Trophoblast cell (in vitro differentiated cells and primary cell): ENCODE measurements around the gene HACE1.
"Not testable (repeated sequence)": the region's sequence is repeated elsewhere in the genome, so short reads cannot be mapped to it uniquely, and the experiment has no call there.

Experiments
- DNase-seq, 2 donors: peaks; one replicate each; pipeline ENCODE4 v3.0.0-alpha.2; 2016
- H2AFZ ChIP-seq: 2 replicates; pipeline ENCODE4 v1.6.1; 2013; ENCODE audit warnings: low read length, moderate library complexity, mild to moderate bottlenecking; ENCODE audit not compliant: insufficient read depth, poor library complexity
- H2AK5ac ChIP-seq: 2 replicates; pipeline ENCODE4 v1.6.1; 2013; ENCODE audit warnings: mild to moderate bottlenecking, low read length
- H2BK120ac ChIP-seq: 2 replicates; pipeline ENCODE4 v1.6.1; 2013; ENCODE audit warnings: low read length, mild to moderate bottlenecking, moderate library complexity; ENCODE audit not compliant: insufficient read depth, poor library complexity
- H2BK12ac ChIP-seq: 2 replicates; pipeline ENCODE4 v1.6.1; 2013; ENCODE audit warnings: mild to moderate bottlenecking, low read length, moderate library complexity
- H2BK5ac ChIP-seq: 2 replicates; pipeline ENCODE4 v1.6.1; 2013; ENCODE audit warnings: low read length, low read depth, moderate library complexity, mild to moderate bottlenecking; ENCODE audit not compliant: poor library complexity
- H3K14ac ChIP-seq: 2 replicates; pipeline ENCODE4 v1.6.1; 2013; ENCODE audit warnings: mild to moderate bottlenecking, low read length
- H3K18ac ChIP-seq: 2 replicates; pipeline ENCODE4 v1.6.1; 2013; ENCODE audit warnings: mild to moderate bottlenecking, low read length
- H3K23ac ChIP-seq: 2 replicates; pipeline ENCODE4 v1.6.1; 2013; ENCODE audit warnings: low read length
- H3K27ac ChIP-seq: 2 replicates; pipeline ENCODE4 v1.5.1; 2013; ENCODE audit warnings: low read depth, mild to moderate bottlenecking, inconsistent platforms, low read length, moderate library complexity
- H3K27me3 ChIP-seq: 2 replicates; pipeline ENCODE4 v1.6.1; 2013; ENCODE audit warnings: inconsistent platforms, mild to moderate bottlenecking, low read length, moderate library complexity; ENCODE audit not compliant: insufficient read depth
- H3K36me3 ChIP-seq, 2 experiments: 1 replicate in 1 of 2; 2 replicates in 1 of 2; pipeline ENCODE4 v1.6.1; 2013; ENCODE audit warnings: low read length in 2 of 2, mild to moderate bottlenecking in 2 of 2, moderate library complexity in 1 of 2; ENCODE audit not compliant: insufficient read depth in 2 of 2, control insufficient read depth in 1 of 2
- H3K4ac ChIP-seq: 2 replicates; pipeline ENCODE4 v1.6.1; 2013; ENCODE audit warnings: low read depth, mild to moderate bottlenecking, low read length, moderate library complexity
- H3K4me1 ChIP-seq, 2 experiments: 1 replicate in 1 of 2; 2 replicates in 1 of 2; pipeline ENCODE4 v1.6.1; 2013; ENCODE audit warnings: low read length in 2 of 2, mild to moderate bottlenecking in 2 of 2, moderate library complexity in 1 of 2; ENCODE audit not compliant: insufficient read depth in 2 of 2, control insufficient read depth in 1 of 2
- H3K4me2 ChIP-seq: 2 replicates; pipeline ENCODE4 v1.6.1; 2013; ENCODE audit warnings: inconsistent platforms, mild to moderate bottlenecking, low read length, moderate library complexity
- H3K4me3 ChIP-seq: 2 replicates; pipeline ENCODE4 v1.5.1; 2013; ENCODE audit warnings: mild to moderate bottlenecking, low read depth, low read length, inconsistent platforms
- H3K79me1 ChIP-seq: one replicate; pipeline ENCODE4 v1.6.1; 2013; ENCODE audit warnings: low read length
- H3K79me2 ChIP-seq: 2 replicates; pipeline ENCODE4 v1.6.1; 2013; ENCODE audit warnings: low read length, mild to moderate bottlenecking; ENCODE audit not compliant: control insufficient read depth, insufficient read depth, poor library complexity
- H3K9ac ChIP-seq: 2 replicates; pipeline ENCODE4 v1.6.1; 2013; ENCODE audit warnings: mild to moderate bottlenecking, low read length
- H3K9me3 ChIP-seq: 2 replicates; pipeline ENCODE4 v1.6.1; 2013; ENCODE audit warnings: low read depth, mild to moderate bottlenecking, control low read depth, inconsistent platforms, low read length; ENCODE audit not compliant: insufficient read depth
- H4K12ac ChIP-seq: 2 replicates; pipeline ENCODE4 v1.6.1; 2013; ENCODE audit warnings: low read depth, mild to moderate bottlenecking, low read length, moderate library complexity
- H4K8ac ChIP-seq: 2 replicates; pipeline ENCODE4 v1.6.1; 2013; ENCODE audit warnings: low read depth, mild to moderate bottlenecking, low read length, moderate library complexity
- H4K91ac ChIP-seq: one replicate; pipeline ENCODE4 v1.6.1; 2013; ENCODE audit warnings: low read depth, mild to moderate bottlenecking, low read length, moderate library complexity
- WGBS: extraction: QIAGEN DNeasy Blood & Tissue Kit; methylation state at CpG from one replicate; pipeline ENCODE4 v1.1.7; 2013; ENCODE audit warnings: missing lambda C conversion rate; ENCODE audit not compliant: insufficient read length, insufficient coverage; ENCODE audit errors: extremely low coverage; 5-methylcytosine and 5-hydroxymethylcytosine counted together

Gene HACE1

GRCh38 chr6:104813552-104813951, 46.2 kb downstream of the HACE1 start:
- H3K23ac ChIP-seq = no peak overlapping the region
- H3K36me3 ChIP-seq = peaks cover 0 to 5% of the 10 kb centered on the region in 2 experiments
- no peak overlapping the region for H2BK12ac ChIP-seq
- H3K18ac ChIP-seq = no peak overlapping the region
- no peak overlapping the region for H4K8ac ChIP-seq
- H3K4ac ChIP-seq = no peak overlapping the region
- H4K12ac ChIP-seq = no peak overlapping the region
- no peaks in the 10 kb centered on the region for H3K79me1 ChIP-seq
- no peak overlapping the region for H3K4me2 ChIP-seq
- H3K9ac ChIP-seq = no peak overlapping the region
- no peaks in the 10 kb centered on the region for H3K9me3 ChIP-seq
- H4K91ac ChIP-seq = no peak overlapping the region
- H3K4me3 ChIP-seq = no peak overlapping the region
- no peak overlapping the region for H2AFZ ChIP-seq
- no peak overlapping the region for H2AK5ac ChIP-seq
- H3K4me1 ChIP-seq = no peaks in the 10 kb centered on the region
- H3K27ac ChIP-seq = no peak overlapping the region
- no peaks in the 10 kb centered on the region for H3K27me3 ChIP-seq
- H3K79me2 ChIP-seq = no peaks in the 10 kb centered on the region
- no peak overlapping the region for H2BK5ac ChIP-seq
- H2BK120ac ChIP-seq = no peak overlapping the region
- H3K14ac ChIP-seq = no peak overlapping the region
- WGBS = no CpG with 5 or more reads among the region's 2 CpGs
- no peak for DNase-seq

DNA sequence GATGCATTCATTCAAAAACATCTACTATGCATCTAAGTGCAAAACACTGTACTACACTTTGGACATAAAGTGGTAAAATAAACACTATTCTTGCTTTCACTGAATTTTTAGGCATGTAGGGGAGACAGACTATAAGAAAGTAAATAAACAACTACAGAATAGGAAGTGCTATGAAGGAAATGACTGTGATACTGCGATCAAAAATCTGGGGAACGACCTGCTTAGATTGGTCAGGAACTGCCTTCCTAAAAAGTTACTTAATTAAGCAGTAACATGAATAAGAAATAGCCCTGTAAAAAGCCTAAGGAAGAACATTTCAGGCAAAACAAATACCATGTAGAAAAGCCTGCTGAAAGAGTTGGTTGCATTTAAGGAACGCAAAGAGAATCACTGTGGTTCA, 50.6 kb downstream of the HACE1 start:
- H3K36me3 ChIP-seq = peaks cover 1 to 2% of the 10 kb centered on the region in 2 experiments
- H2BK12ac ChIP-seq = no peak overlapping the region
- H2BK120ac ChIP-seq = no peak overlapping the region
- no peak overlapping the region for H2AK5ac ChIP-seq
- no peak overlapping the region for H3K9ac ChIP-seq
- no peak overlapping the region for H2BK5ac ChIP-seq
- no peaks in the 10 kb centered on the region for H3K27me3 ChIP-seq
- no peak overlapping the region for H3K23ac ChIP-seq
- no peak overlapping the region for H4K8ac ChIP-seq
- H3K14ac ChIP-seq = no peak overlapping the region
- H3K27ac ChIP-seq = no peak overlapping the region
- H3K79me1 ChIP-seq = no peaks in the 10 kb centered on the region
- H3K9me3 ChIP-seq = no peaks in the 10 kb centered on the region
- H3K4me2 ChIP-seq = no peak overlapping the region
- no peak overlapping the region for H3K4me3 ChIP-seq
- H3K79me2 ChIP-seq = no peaks in the 10 kb centered on the region
- no peak overlapping the region for H3K4ac ChIP-seq
- no CpG with 5 or more reads among the region's 3 CpGs for WGBS
- H4K12ac ChIP-seq = no peak overlapping the region
- no peak for DNase-seq
- H4K91ac ChIP-seq = no peak overlapping the region
- no peaks in the 10 kb centered on the region for H3K4me1 ChIP-seq
- no peak overlapping the region for H3K18ac ChIP-seq
- no peak overlapping the region for H2AFZ ChIP-seq

GRCh38 chr6:104805335-104805734, 54.4 kb downstream of the HACE1 start:
- H3K9ac ChIP-seq, H2BK120ac ChIP-seq, H4K91ac ChIP-seq, H4K8ac ChIP-seq, H3K27me3 ChIP-seq, H2AFZ ChIP-seq, H2BK5ac ChIP-seq, H3K27ac ChIP-seq, H3K79me1 ChIP-seq, H3K4ac ChIP-seq, H3K4me1 ChIP-seq, H3K9me3 ChIP-seq, H4K12ac ChIP-seq, H2AK5ac ChIP-seq, H3K4me2 ChIP-seq, DNase-seq, H3K4me3 ChIP-seq, H3K79me2 ChIP-seq, H3K18ac ChIP-seq, H3K23ac ChIP-seq, H3K14ac ChIP-seq, H3K36me3 ChIP-seq, H2BK12ac ChIP-seq: not testable (repeated sequence)
- no CpG with 5 or more reads among the region's 4 CpGs for WGBS

DNA sequence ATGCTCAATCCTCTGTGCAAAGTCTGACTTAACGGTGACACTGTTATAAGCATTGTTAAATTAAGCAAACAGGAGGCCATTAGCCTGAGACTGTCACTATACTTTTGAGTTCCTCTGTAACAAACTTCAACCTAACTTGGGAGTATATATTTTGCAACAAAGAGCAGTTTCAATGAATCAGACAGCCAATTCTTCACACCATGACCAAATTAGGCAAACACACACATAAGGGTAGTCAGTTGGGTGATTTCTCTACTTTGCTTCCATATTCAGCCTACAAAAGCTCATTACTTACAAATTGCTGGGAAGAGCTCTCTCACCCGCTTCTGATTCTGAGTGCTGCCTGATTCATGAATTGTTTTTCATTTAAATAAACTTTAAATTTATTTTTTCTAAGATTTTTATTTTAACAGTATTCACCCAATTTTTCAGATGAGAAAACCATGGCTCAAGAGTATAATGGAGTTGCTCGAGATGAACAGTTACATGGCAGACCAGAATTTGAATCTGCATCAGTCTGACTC, 60.5 kb downstream of the HACE1 start:
- H2AFZ ChIP-seq = no peak overlapping the region
- no peak overlapping the region for H3K18ac ChIP-seq
- H3K14ac ChIP-seq = no peak overlapping the region
- no peak overlapping the region for H3K4me3 ChIP-seq
- no peak for DNase-seq
- H3K79me1 ChIP-seq = no peaks in the 10 kb centered on the region
- WGBS = no CpG with 5 or more reads among the region's 3 CpGs
- H3K9me3 ChIP-seq = no peaks in the 10 kb centered on the region
- no peaks in the 10 kb centered on the region for H3K79me2 ChIP-seq
- H3K9ac ChIP-seq = no peak overlapping the region
- H3K4me1 ChIP-seq = no peaks in the 10 kb centered on the region
- H4K8ac ChIP-seq = no peak overlapping the region
- no peak overlapping the region for H3K23ac ChIP-seq
- no peak overlapping the region for H2AK5ac ChIP-seq
- H2BK120ac ChIP-seq = no peak overlapping the region
- H4K91ac ChIP-seq = no peak overlapping the region
- no peak overlapping the region for H2BK12ac ChIP-seq
- H3K4me2 ChIP-seq = no peak overlapping the region
- H3K27ac ChIP-seq = no peak overlapping the region
- H3K36me3 ChIP-seq = peaks cover 4 to 7% of the 10 kb centered on the region in 2 experiments
- no peaks in the 10 kb centered on the region for H3K27me3 ChIP-seq
- H4K12ac ChIP-seq = no peak overlapping the region
- H2BK5ac ChIP-seq = no peak overlapping the region
- H3K4ac ChIP-seq = no peak overlapping the region
